Mucosa of gallbladder (tissue), 1 donor: Measurements from ENCODE around the gene ATP6V0C. TPM values are rescaled to one million over a fixed set of nuclear protein-coding genes. Genes with fewer than 3 reads are reported as not detected.

Experiments used
- DNase-seq: peaks from one replicate; pipeline ENCODE4 v3.0.0-alpha.2; 2020; ENCODE audit warnings: low spot score
- total RNA-seq: library from RNA; stranded (reverse); gene quantifications from one replicate; pipeline ENCODE4 v1.2.1, GENCODE V29; 2021
- donor health status: DM: no; HTN: no; CAD: no.

The ATP6V0C gene
- total RNA-seq, 1 donor from 2014 or later, result 246 TPM

- DNase-seq, result no peak
Observed at GRCh38 chr16:2508722-2509400, 4.9 kb upstream of the ATP6V0C start.

DNA sequence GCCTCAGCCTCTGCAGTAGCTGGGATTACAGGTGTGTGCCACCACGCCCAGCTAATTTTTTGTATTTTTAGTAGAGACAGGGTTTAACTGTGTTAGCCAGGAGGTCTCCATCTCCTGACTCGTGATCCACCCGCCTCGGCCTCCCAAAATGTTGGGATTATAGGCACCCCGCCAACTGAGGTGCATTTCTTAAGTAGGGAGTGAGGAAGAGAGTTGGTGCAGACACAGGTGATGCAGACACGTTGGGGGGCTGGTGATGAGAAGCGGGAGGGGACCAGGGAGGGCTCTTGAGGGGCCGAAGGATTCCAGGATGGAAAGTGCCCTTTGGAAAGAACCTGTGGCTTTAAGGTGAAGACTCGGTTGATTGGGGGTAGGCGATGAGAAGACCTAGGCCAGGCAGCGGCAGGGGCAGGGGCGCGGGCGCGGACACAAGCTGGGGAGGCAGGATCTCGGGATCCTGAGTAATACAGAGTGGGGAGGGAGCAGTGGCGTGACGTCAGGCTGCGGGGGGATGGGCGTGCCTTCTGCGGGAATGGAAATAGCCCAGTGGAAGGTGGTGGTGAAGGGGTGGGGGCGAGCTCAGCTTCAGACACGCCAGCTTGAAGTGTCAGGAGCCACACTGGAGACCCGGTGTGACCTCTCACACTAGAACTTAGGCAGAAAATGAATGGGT, 2.5 kb upstream of the ATP6V0C start:
- DNase-seq, result no peak

GRCh38 chr16:2511996-2512734, 1.6 kb upstream of the ATP6V0C start:
- DNase-seq, result no peak

DNA sequence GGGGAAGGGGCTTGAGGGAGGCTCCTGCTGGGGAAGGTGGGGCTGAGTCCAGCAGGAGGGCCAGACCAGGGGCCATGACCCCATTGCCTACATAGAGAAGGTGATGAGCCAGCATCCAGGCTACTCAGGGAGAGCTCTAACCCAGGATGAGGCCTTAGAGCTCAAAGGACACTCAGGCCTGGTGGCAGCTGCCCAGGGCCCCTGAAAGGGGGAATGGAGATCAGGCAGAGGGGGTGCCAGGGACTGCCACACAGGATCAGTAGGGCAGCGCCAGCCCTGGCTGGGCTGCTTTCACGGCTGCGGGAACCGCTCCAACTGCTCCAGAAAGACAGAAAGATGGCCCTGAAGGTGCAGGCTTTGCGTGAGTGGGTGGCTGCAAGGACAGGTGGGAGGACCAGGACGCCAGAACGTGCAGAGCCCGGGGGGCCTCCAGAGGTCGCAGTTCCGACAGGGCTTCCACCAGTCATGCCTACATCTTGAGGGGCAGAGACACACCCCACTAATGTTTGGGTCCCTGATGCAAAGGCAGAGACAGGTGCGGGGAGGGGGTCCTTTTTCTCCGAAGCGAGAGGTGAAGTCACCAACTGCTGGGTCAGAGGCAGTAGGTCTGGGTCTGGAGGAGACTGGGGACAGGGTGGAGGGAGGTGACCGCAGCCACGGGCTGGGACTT, 882 bp upstream of the ATP6V0C start:
- DNase-seq, result no peak

DNA sequence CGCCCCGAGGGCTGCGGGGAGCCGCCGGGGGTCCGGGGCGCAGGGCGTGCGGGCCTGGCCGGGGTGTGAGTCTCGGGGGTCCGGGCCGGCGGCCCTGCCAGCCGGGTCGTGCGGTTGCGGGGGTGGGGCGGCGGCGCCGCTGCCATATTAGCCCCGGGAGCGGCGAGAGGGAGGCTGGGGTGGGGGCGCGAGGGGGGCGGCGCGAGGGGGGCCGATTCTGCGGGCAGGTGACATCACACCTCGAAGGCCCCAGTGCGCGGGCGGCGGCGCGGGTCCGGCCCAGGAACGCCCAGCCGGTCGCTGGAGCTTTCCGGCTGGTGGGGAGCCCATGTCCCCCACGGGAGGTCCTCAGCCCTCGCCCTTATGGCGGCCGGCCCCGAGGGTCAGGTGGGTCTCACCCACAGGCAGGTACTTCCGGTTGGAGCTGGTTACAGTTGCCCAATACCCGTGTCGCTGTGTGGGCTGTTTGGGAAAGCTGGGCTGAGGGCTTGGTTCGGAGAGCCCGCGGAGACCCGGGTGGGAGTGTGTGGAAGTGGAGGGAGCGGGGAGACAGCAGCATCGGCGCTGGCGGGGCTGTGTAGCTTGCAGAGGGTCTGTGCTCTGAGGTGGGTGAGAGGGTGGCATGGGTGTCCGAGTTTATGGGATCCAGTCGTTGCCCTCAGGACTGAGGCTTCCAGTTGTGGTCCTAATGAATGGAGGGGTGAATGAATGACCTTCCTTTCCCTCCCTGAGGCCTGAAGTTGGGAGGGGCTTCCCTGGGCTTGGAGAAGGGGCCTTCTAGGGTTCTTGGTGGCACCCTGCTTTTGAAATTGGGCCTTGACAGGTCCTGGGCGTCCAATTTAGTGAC, 804 bp downstream of the ATP6V0C start:
- no peak for DNase-seq

GRCh38 chr16:2515180-2515851, 1.6 kb downstream of the ATP6V0C start:
- DNase-seq, result no peak

DNA sequence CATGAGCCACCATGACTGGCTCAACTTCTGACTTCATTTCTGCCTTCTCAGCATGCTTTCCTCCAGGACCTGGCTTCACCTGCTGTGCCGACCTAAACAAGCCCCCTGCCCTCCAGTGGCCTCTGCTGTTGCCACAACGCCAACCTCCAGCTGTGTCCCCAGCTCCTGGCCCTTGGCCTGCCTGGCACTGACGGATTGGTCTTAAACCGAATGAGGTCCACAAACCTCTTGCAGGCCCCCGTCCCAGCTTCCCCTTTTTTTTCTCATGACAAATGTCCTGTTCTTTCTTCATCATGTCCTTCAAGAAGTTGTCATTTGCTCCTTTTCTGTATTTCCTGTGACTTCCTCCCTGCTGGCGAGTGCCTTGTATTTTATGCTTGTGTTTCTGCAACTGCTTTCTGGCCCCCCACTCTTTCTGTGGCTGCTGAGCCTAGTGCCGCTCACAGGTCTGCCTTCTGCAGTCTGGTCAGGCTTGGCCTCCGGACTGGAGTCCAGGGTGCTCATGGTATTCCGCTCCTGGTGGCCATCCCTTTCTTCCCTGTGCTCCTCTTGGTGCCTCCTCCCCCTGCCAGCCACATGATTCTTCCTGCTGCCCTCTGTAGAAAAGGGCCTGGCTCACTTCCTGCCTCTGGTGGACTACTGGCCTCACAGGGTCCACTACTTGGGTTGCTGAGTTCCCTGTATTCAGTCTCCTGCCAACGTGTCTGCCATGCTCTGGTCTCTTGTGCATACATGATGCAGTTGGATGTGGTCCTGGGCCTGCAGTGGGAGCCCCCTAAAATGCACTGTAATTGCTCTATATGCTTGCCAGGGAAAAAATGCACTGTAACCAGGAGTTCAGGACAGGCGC, 2.9 kb downstream of the ATP6V0C start:
- no peak for DNase-seq

DNA sequence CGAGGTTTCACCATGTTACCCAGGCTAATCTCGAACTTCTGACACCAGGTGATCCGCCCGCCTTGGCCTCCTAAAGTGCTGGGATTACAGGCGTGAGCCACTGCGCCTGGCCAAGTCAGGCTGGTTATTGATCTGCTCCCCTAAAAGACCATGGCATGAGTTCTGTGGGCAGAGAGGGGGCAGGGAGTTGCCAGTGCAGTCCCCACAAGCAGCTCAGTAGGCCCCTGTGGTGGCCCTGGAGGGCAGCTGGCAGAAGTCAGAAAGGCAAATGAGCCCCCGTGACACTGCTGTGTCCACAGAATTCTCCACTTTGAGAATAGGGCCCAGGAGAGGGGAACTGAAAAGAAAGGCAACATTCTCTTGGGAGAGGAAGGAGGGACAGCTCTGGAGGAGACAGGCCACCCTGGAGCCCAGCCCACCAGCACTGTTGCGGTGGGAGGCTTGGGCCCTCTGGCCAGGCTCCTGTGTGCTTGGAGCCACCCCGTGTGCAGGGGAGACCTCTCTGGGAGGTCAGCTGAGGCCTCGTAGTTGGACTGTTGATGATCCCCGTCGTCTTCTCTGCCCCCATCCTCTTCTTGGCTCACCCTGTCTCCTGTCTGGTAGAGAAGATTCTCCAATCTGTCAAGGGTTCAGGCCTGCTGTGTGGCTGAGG, 4.3 kb downstream of the ATP6V0C start:
- no peak for DNase-seq

DNA sequence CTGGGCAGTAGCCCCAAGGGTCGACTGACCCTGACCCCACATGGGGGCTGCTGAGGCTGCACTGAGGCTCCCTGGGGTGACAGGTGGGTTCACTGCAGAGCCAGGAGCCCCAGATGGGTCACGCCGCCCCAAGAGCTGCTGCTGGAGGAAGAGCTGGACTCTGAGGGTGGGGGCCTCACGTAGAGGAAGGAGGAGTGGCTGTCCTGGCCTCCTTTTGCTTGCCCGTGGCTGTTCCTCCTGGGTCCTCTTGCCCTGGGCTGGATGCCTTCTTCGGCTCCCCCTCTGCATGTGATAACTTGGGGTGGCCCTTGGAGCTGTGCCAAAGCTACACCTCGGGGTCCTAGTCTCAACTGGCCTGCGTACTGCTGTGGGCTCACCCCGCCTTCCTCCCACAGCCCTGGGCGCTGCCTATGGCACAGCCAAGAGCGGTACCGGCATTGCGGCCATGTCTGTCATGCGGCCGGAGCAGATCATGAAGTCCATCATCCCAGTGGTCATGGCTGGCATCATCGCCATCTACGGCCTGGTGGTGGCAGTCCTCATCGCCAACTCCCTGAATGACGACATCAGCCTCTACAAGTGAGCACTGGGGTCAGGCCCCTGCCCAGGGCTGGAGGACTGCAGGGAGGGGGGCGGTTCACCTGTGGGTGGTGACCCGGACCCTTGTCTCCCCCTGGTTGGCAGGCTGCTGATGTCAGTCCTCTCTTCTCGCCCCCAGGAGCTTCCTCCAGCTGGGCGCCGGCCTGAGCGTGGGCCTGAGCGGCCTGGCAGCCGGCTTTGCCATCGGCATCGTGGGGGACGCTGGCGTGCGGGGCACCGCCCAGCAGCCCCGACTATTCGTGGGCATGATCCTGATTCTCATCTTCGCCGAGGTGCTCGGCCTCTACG, 5.3 kb downstream of the ATP6V0C start:
- DNase-seq, result no peak

DNA sequence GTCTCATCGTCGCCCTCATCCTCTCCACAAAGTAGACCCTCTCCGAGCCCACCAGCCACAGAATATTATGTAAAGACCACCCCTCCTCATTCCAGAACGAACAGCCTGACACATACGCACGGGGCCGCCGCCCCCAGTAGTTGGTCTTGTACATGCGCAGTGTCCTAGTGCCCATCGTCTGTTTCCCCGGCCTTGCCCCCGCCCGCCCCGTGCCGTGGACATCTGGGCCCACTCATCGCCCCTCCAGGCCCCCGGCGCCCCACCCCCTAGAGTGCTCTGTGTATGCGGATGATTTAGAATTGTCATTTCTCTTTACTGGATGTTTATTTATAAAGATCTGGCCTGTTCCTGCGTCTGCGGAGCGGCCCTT, 5.9 kb downstream of the ATP6V0C start:
- DNase-seq, result no peak

DNA sequence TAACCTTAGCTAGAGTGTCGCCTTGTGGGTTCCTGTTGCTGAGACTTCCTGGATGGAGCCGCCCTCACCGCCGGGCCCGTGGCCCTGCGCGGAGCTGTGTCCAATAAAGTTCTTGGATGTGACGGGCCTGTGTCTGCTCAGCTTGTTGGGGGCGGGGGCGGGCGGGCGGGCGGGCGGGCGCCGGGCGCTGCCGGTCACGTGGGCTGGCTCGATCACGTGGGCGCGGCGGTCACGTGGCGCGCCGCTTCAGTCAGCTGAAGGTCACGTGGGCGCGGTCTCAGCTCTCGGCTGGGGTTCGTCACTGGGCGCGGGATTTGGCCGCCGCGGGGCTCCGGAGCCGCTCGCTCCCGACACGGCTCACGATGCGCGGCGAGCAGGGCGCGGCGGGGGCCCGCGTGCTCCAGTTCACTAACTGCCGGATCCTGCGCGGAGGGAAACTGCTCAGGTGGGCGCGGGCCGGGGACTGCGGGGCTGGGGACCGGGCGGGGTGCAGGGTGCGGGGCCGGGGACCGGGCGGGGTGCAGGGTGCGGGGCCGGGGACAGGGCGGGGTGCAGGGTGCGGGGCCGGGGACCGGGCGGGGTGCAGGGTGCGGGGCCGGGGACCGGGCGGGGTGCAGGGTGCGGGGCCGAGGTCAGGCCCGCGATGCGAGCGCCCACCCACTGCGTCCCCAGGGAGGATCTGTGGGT, 6.5 kb downstream of the ATP6V0C start, which contains the start of gene AMDHD2:
AMDHD2 (plus strand) TSS at position 275 of the 687 bp plus-strand sequence; CDS start at position 363, 88 bp downstream.
- DNase-seq, result peak; percentile 94

DNA sequence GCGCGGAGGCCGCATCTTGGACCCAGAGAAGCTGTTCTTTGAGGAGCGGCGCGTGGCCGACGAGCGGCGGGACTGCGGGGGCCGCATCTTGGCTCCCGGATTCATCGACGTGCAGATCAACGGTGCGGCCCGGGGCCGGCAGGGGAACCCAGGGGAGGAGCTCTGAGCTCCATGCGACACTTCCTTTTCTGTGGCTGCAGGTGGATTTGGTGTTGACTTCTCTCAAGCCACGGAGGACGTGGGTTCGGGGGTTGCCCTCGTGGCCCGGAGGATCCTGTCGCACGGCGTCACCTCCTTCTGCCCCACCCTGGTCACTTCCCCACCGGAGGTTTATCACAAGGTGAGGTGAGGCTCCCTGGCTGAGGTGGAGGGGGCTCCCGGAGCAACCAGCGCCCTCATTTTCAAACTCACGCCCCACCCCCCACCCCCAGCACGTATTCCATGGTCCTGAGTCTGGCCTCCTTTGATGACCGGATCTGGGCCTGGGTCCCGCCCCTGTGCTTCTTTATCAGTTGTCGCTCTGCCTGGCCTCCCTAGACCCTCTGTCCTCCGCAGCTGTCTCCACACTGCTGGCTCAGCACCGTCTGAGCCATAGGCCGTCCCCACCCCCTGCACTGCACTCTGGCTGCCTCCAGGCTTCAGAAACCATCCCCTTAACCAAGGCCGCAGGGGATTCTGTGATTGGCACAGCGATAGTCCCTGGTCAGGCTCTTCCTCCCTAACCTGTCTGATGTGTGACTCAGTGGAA, 7.2 kb downstream of the ATP6V0C start:
- DNase-seq, result no peak

DNA sequence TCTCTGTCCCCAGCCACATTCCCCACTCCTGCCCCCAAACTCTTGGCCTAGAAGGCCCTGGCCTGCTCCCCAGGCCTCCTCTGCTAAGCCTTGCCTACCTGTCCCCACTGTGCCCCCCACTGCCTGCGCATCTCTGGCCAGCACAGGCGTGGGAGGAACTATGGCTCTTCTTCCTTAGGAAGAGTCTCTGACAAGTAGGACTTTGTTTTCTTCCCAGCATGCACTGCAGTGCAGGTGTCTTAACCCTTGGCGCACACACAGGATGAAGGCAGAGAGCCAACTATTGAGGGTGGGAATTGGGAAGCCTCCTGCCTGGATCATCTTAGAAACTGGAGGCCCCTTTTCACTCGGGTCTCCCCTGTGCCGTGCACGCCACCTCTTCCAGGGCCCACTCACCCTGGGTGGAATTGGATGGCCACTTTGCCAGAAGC, 10.1 kb downstream of the ATP6V0C start:
- DNase-seq, result no peak

DNA sequence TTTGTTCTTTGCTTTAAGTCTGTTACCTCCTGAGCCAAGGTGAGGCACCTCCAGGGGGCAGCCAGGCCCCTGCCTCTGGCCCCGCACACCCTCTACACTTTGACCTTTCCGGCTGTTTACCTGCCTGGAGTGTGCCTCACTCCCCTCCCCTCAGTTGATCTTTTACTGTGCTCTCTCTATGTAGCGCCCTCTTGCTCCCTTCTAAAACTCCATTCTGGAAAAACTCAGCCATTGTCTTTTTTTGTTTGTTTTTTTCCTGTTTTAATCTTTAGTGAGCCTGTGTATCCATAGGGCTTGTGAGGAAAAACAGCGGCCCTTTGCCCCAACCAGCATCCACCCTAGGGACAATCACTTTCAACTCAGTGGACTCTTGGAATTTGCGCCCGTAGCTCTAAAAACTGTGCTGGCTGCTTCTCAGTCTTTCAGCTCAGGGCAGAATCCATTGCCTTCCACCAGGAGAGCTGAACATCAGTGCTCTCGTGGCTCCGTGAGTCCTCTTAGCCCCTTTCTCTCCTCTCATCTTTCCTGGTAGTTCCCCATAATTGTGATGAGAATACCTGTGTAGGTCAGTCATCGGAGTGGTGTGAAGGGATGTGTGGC, 10.7 kb downstream of the ATP6V0C start:
- DNase-seq, result no peak

DNA sequence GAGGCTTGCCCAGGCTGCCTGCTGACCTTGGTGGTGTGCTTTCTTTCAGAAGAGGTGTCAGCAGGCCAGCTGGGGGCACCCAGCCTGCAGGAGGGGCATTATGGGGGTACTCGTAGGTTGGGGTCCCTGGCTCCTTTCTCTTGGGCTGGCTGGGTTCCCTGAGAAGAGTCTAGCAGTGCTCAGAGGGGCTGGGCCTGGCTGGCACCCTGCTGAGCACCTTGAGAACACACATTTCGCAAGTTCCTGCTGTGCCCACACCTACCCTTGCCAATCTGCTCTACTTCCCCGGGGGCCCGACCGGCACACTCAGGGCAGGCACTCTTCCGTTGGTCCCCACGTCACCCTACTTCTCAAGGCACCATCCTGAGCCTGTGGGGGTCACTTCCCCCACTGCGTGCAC, 12.4 kb downstream of the ATP6V0C start:
- DNase-seq, result no peak

GRCh38 chr16:2527071-2527783, 13.5 kb downstream of the ATP6V0C start:
- DNase-seq, result no peak
